Endothelial cell of umbilical vein (primary cell): ENCODE results near the gene KDM4C. TPM values are rescaled to one million over a fixed set of nuclear protein-coding genes. Genes with fewer than 3 reads are reported as not detected.

Source experiments
- BruUV-seq: library from RNA; stranded (reverse); fragments of 400-500 nt; replicated peaks from 2 replicates; lab custom pipeline; 2021; lab: Mats Ljungman, UMichigan
- CTCF ChIA-PET: fragments of 300-600, 350-600 bp; sonication (Branson Sonifier 250); formaldehyde crosslinking; loops from one replicate; lab custom pipeline; 2021; ENCODE audit warnings: antibody characterized with exemption, inconsistent platforms; lab: Charles Lee
- POLR2A ChIA-PET: fragments of 300-600, 350-600 bp; sonication (Branson Sonifier 250); formaldehyde crosslinking; loops from one replicate; lab custom pipeline; 2021; ENCODE audit warnings: antibody characterized with exemption, inconsistent platforms; lab: Charles Lee
- DNase-seq: peaks from one replicate; pipeline ENCODE4 v3.0.0-alpha.2; 2011; ENCODE audit warnings: low read depth, low spot score
- FAIRE-seq: peaks from 2 replicates; lab custom pipeline; 2011; peaks lifted over from hg19 to GRCh38; lab: Jason Lieb, UNC
- H2AFZ ChIP-seq: 2 replicates; pipeline ENCODE4 v1.6.0; 2012; ENCODE audit warnings: low read depth, low read length, control low read depth, inconsistent platforms
- H3K27ac ChIP-seq: 2 replicates; pipeline ENCODE4 v1.5.1; 2011; ENCODE audit warnings: low read depth, mild to moderate bottlenecking, control low read depth, low read length, moderate library complexity; ENCODE audit not compliant: insufficient read depth
- H3K27me3 ChIP-seq, 2 experiments: 2 replicates each; pipeline versions ENCODE4 v1.6.0 to v1.6.1; 2011; ENCODE audit warnings: low read length in 2 of 2, mixed read lengths in 1 of 2; ENCODE audit not compliant: control insufficient read depth in 2 of 2, insufficient read depth in 2 of 2
- H3K36me3 ChIP-seq, 2 experiments: 2 replicates in 1 of 2; 3 replicates in 1 of 2; pipeline ENCODE4 v1.5.1; 2011; ENCODE audit warnings: low read length in 2 of 2, mild to moderate bottlenecking in 1 of 2, moderate library complexity in 1 of 2; ENCODE audit not compliant: control insufficient read depth in 2 of 2, insufficient read depth in 2 of 2; ENCODE audit errors: extremely low read depth in 1 of 2
- H3K4me1 ChIP-seq: 3 replicates; pipeline ENCODE4 v1.5.1; 2011; ENCODE audit warnings: mild to moderate bottlenecking, low read length; ENCODE audit not compliant: control insufficient read depth, insufficient read depth; ENCODE audit errors: extremely low read depth
- H3K4me2 ChIP-seq: 2 replicates; pipeline ENCODE4 v1.6.1; 2011; ENCODE audit warnings: low read length, control low read depth, mixed read lengths; ENCODE audit not compliant: insufficient read depth
- H3K4me3 ChIP-seq, 3 experiments: fragments of 200-600 bp in 1 of 3; sonication (generic), shearing (Covaris generic) in 1 of 3; replicated peaks in 1 of 3; 2 replicates each; pipeline ENCODE4 v1.5.1; 2011 to 2016; ENCODE audit warnings: control low read depth in 3 of 3, low read length in 3 of 3, mild to moderate bottlenecking in 2 of 3, inconsistent platforms in 1 of 3, low read depth in 1 of 3, moderate library complexity in 1 of 3; ENCODE audit not compliant: insufficient read depth in 1 of 3
- H3K79me2 ChIP-seq: 2 replicates; pipeline ENCODE4 v1.6.0; 2012; ENCODE audit warnings: low read length, inconsistent platforms; ENCODE audit not compliant: control insufficient read depth, insufficient read depth
- H3K9ac ChIP-seq: replicated peaks from 2 replicates; pipeline ENCODE3; 2011; ENCODE audit warnings: low read length, control low read depth; ENCODE audit not compliant: insufficient read depth; ENCODE audit errors: extremely low read depth
- H3K9me1 ChIP-seq: replicated peaks from 3 replicates; pipeline ENCODE4 v1.6.0; 2011; ENCODE audit warnings: mild to moderate bottlenecking, low read length; ENCODE audit not compliant: control insufficient read depth, insufficient read depth; ENCODE audit errors: extremely low read depth
- H3K9me3 ChIP-seq: replicated peaks from 2 replicates; pipeline ENCODE4 v1.5.1; 2012; ENCODE audit warnings: low read length, inconsistent platforms; ENCODE audit not compliant: control insufficient read depth, insufficient read depth
- H4K20me1 ChIP-seq: replicated peaks from 2 replicates; pipeline ENCODE3; 2011; ENCODE audit warnings: mild to moderate bottlenecking, low read length; ENCODE audit not compliant: control insufficient read depth, insufficient read depth; ENCODE audit errors: extremely low read depth
- EZH2 ChIP-seq: IDR thresholded peaks from 2 replicates; pipeline ENCODE4 v1.6.1; 2012; ENCODE audit warnings: borderline replicate concordance, low read depth, mild to moderate bottlenecking, moderate library complexity, low read length, inconsistent platforms; ENCODE audit not compliant: severe bottlenecking
- FOS ChIP-seq: IDR thresholded peaks from 2 replicates; pipeline ENCODE4 v1.6.1; 2011; ENCODE audit warnings: mild to moderate bottlenecking, low read length, moderate library complexity, borderline replicate concordance; ENCODE audit not compliant: insufficient read depth
- GATA2 ChIP-seq: IDR thresholded peaks from 2 replicates; pipeline ENCODE4 v1.7.0; 2011; ENCODE audit warnings: low read depth, mild to moderate bottlenecking, moderate library complexity, mixed read lengths, low read length; ENCODE audit not compliant: insufficient read length, insufficient read depth
- JUN ChIP-seq: IDR thresholded peaks from 2 replicates; pipeline ENCODE4 v1.6.1; 2011; ENCODE audit warnings: borderline replicate concordance, low read depth; ENCODE audit not compliant: insufficient read length, insufficient read depth
- MYC ChIP-seq: IDR thresholded peaks from one replicate; pipeline ENCODE4 v1.6.1; 2011; ENCODE audit warnings: mild to moderate bottlenecking, low read depth, low read length
- POLR2A ChIP-seq: IDR thresholded peaks from 2 replicates; pipeline ENCODE4 v1.6.1; 2012; ENCODE audit warnings: low read depth, mild to moderate bottlenecking, control low read depth, low read length
- POLR2AphosphoS5 ChIP-seq: IDR thresholded peaks from 2 replicates; pipeline ENCODE4 v1.6.1; 2012; ENCODE audit warnings: low read depth, mild to moderate bottlenecking, control low read depth, low read length, moderate library complexity; ENCODE audit not compliant: insufficient read depth
- dilution Hi-C: fragments of 300-500 bp; cut with MboI; formaldehyde crosslinking; loops from one replicate; pipeline ENCODE4 v1.15.0; 2019; ENCODE audit warnings: low sequenced_read_pairs; ENCODE audit not compliant: extremely low pct_ligation_motif_present
- intact Hi-C: fragments of 100-400 bp; cut with micrococcal nuclease; formaldehyde crosslinking; loops from one replicate; pipeline ENCODE4 v1.10.0; 2022
- polyA plus RNA-seq, 4 experiments: library from polyadenylated mRNA; depleted of rRNA in 3 of 4; stranded (reverse) in 3 of 4; unstranded in 1 of 4; fragments of >200 nt; gene quantifications; 2 replicates each; pipeline versions ENCODE4 v1.2.1 to v1.2.3, GENCODE V29; 2011 to 2012; ENCODE audit warnings: missing spikeins in 1 of 4
- total RNA-seq: library from RNA; stranded (reverse); gene quantifications from 2 replicates; pipeline ENCODE4 v1.2.3, GENCODE V29; 2021
- TF ChIP-seq, protein P1 (sequence below): IDR thresholded peaks from 2 replicates; pipeline ENCODE4 v1.6.1; 2011; ENCODE audit not compliant: insufficient read depth, insufficient read length
- TF ChIP-seq, protein P2 (sequence below), 2 donors: IDR thresholded peaks; 1 replicate in 1 of 2; 2 replicates in 1 of 2; pipeline ENCODE4 v1.5.1; 2011; ENCODE audit warnings: low read length in 2 of 2, mild to moderate bottlenecking in 2 of 2, moderate library complexity in 2 of 2, control low read depth in 1 of 2, inconsistent platforms in 1 of 2, low read depth in 1 of 2; ENCODE audit not compliant: insufficient read depth in 1 of 2; ENCODE audit errors: extremely low read depth in 1 of 2

Gene KDM4C
- total and polyA plus RNA-seq, 2 donors (not counting 3 experiments of a cell fraction or from before 2014, with no cell fraction given) = 5.4 to 15.0 TPM

DNA sequence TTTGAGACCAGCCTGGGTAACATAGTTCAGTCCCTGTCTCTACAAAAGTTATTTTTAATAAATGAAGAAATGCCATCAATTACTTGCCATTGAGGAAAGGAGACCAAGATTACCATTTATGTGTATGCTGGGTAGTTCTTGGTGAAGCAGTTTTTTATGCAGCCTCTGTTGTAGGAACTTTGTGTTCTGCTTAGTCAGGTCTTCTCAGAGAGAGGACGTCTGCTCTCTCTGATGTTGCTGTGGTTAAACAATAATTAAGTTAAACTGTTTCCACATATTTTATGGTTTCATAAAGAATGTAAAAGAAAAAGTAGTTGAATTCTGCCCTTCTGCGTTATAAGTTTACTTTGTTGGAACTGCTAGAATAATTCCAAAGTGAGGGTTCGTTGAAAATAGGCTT lies 210.5 kb downstream of the KDM4C start:
- BruUV-seq = no TSS peak
- H3K27ac ChIP-seq = no peak overlapping the region
- POLR2A ChIA-PET = no interaction called here
- H2AFZ ChIP-seq = no peak overlapping the region
- DNase-seq (no peak), FAIRE-seq (no peak)
- H3K4me2 ChIP-seq = no peak overlapping the region
- H3K4me3 ChIP-seq = no peak overlapping the region
- H4K20me1 ChIP-seq = no peaks in the 10 kb centered on the region
- H3K36me3 ChIP-seq = no peaks in the 10 kb centered on the region
- H3K9ac ChIP-seq = no peak overlapping the region
- H3K79me2 ChIP-seq = no peaks in the 10 kb centered on the region
- H3K4me1 ChIP-seq = no peaks in the 10 kb centered on the region
- H3K9me3 ChIP-seq = no peaks in the 10 kb centered on the region
- no peaks in the 10 kb centered on the region for H3K27me3 ChIP-seq
- intact Hi-C loops = no loop called here
- TF ChIP-seq POLR2AphosphoS5 (no peak), MYC (no peak), FOS (no peak)
- CTCF ChIA-PET = no interaction called here
- dilution Hi-C loops = no loop called here
- H3K9me1 ChIP-seq = no peaks in the 10 kb centered on the region

DNA sequence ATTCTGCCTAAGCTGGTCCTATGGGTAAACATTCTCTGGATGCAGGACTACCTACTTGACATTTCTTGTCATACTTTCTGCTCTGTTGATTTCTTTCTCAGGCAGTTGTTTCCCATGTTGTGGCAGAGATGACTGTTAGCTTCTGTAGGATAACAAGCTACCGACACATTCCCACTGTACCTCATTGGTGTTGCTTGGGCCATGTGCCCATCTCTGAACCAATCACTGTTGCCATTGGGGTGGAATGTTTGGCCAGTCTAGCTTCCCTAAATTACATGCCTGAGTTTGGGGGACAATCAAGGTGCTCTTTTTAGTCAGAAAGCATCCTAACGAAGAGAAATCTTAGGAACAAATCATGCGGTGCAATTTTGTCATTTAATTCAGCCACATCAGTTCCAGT lies 212.0 kb downstream of the KDM4C start:
- intact Hi-C loops (no loop called here), dilution Hi-C loops (no loop called here)
- H2AFZ ChIP-seq = no peak overlapping the region
- H3K27ac ChIP-seq = no peak overlapping the region
- H3K27me3 ChIP-seq = no peaks in the 10 kb centered on the region
- H3K9me3 ChIP-seq = no peaks in the 10 kb centered on the region
- TF ChIP-seq, protein P1, sequence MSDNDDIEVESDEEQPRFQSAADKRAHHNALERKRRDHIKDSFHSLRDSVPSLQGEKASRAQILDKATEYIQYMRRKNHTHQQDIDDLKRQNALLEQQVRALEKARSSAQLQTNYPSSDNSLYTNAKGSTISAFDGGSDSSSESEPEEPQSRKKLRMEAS = no peak
- TF ChIP-seq POLR2AphosphoS5 (no peak), JUN (no peak), POLR2A (no peak), FOS (no peak), GATA2 (no peak), EZH2 (no peak), MYC (no peak)
- TF ChIP-seq, protein P2, sequence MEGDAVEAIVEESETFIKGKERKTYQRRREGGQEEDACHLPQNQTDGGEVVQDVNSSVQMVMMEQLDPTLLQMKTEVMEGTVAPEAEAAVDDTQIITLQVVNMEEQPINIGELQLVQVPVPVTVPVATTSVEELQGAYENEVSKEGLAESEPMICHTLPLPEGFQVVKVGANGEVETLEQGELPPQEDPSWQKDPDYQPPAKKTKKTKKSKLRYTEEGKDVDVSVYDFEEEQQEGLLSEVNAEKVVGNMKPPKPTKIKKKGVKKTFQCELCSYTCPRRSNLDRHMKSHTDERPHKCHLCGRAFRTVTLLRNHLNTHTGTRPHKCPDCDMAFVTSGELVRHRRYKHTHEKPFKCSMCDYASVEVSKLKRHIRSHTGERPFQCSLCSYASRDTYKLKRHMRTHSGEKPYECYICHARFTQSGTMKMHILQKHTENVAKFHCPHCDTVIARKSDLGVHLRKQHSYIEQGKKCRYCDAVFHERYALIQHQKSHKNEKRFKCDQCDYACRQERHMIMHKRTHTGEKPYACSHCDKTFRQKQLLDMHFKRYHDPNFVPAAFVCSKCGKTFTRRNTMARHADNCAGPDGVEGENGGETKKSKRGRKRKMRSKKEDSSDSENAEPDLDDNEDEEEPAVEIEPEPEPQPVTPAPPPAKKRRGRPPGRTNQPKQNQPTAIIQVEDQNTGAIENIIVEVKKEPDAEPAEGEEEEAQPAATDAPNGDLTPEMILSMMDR (IDR thresholded peaks at IDR 0.05; ENCODE audit: extremely low read depth in 1 of 2, insufficient read depth in 1 of 2, low read depth in 1 of 2, low read length in 2 of 2) = no peak
- no peak overlapping the region for H3K9ac ChIP-seq
- no TSS peak for BruUV-seq
- H3K4me3 ChIP-seq = no peak overlapping the region
- no peaks in the 10 kb centered on the region for H4K20me1 ChIP-seq
- ChIA-PET CTCF (interaction anchor here (1.6 kb wide), 1 partner anchor 12 kb away, joined by 3 read pairs; no protein-coding TSS in a partner anchor), POLR2A (no interaction called here)
- H3K36me3 ChIP-seq = no peaks in the 10 kb centered on the region
- no peaks in the 10 kb centered on the region for H3K9me1 ChIP-seq
- FAIRE-seq (no peak), DNase-seq (no peak)
- no peaks in the 10 kb centered on the region for H3K79me2 ChIP-seq
- no peaks in the 10 kb centered on the region for H3K4me1 ChIP-seq
- no peak overlapping the region for H3K4me2 ChIP-seq
